ENCODE results near the gene MTA1. TPM values are rescaled to one million over a fixed set of nuclear protein-coding genes. Genes with fewer than 3 reads are reported as not detected.
A peak's percentile ranks its signal among the peaks of the same experiment; 100 is the strongest.

The MTA1 gene
- total and polyA plus RNA-seq, 4 donors = 3.7 to 28.1 (median 21.0) TPM

GRCh38 chr14:105472486-105472991 is 52.9 kb downstream of the MTA1 start (continued):
- TF ChIP-seq ZBTB33 (IDR thresholded peaks at IDR 0.05) = no peak
- TF ChIP-seq FOXA2 (IDR thresholded peaks at IDR 0.05) = no peak

- DNase-seq (ENCODE audit: low spot score) = no peak
- H3K36me3 ChIP-seq (ENCODE audit: control insufficient read depth in 4 of 4, insufficient read depth in 3 of 4, low read depth in 1 of 4, low read length in 3 of 4) = peaks cover 0 to 11% (median 0%) of the 10 kb centered on the region in 4 donors
- TF ChIP-seq SP1 (IDR thresholded peaks at IDR 0.05) = no peak
- TF ChIP-seq NR2F2 (IDR thresholded peaks at IDR 0.05) = no peak
- TF ChIP-seq FOXA2 (IDR thresholded peaks at IDR 0.05) = no peak
- TF ChIP-seq RXRA (IDR thresholded peaks at IDR 0.05) = no peak
- no peak for TF ChIP-seq REST (IDR thresholded peaks at IDR 0.05)
- no peak for TF ChIP-seq HNF4A (conservative IDR thresholded peaks at IDR 0.05)
- no peak for TF ChIP-seq MAX (IDR thresholded peaks at IDR 0.05)
- TF ChIP-seq TAF1 (conservative IDR thresholded peaks at IDR 0.05) = no peak
- TF ChIP-seq ATF3 (IDR thresholded peaks at IDR 0.05) = no peak
- TF ChIP-seq JUND (IDR thresholded peaks at IDR 0.05) = no peak
- no peak for TF ChIP-seq CTCF (IDR thresholded peaks at IDR 0.05; ENCODE audit: low read depth, low read length, missing input control)
- TF ChIP-seq ZBTB33 (IDR thresholded peaks at IDR 0.05) = no peak
- no peak for TF ChIP-seq RAD21 (IDR thresholded peaks at IDR 0.05)
- TF ChIP-seq YY1 (IDR thresholded peaks at IDR 0.05) = no peak
- TF ChIP-seq HNF4G (IDR thresholded peaks at IDR 0.05) = no peak
- no peak for TF ChIP-seq GABPA (IDR thresholded peaks at IDR 0.05 in 1 of 2, conservative IDR thresholded peaks at IDR 0.05 in 1 of 2)
- TF ChIP-seq FOXA1 (IDR thresholded peaks at IDR 0.05) = no peak
- no peak for TF ChIP-seq EGR1 (IDR thresholded peaks at IDR 0.05; ENCODE audit: low read depth in 2 of 2)
- H3K27ac ChIP-seq (ENCODE audit: low read depth in 1 of 2, low read length in 2 of 2) = peak overlapping the region in 1 of 2 donors; percentile 79
- no peak overlapping the region for H3K4me3 ChIP-seq (ENCODE audit: low read depth in 1 of 3, low read length in 3 of 3)
- no peaks in the 10 kb centered on the region for H3K27me3 ChIP-seq (ENCODE audit: control insufficient read depth in 4 of 4, insufficient read depth in 4 of 4, low read length in 3 of 4)
- H3K9me3 ChIP-seq (ENCODE audit: control insufficient read depth in 4 of 4, low read length in 3 of 4) = no peaks in the 10 kb centered on the region
- H3K4me1 ChIP-seq (ENCODE audit: control insufficient read depth in 4 of 4, insufficient read depth in 4 of 4, low read length in 3 of 4) = peaks cover 36 to 64% (median 50%) of the 10 kb centered on the region in 4 donors
- H3K9ac ChIP-seq (ENCODE audit: low read depth in 1 of 2, low read length in 2 of 2) = no peak overlapping the region
- WGBS = 51% methylated on average over 7 of the region's 7 CpGs
Observed at GRCh38 chr14:105473033-105473676, 53.5 kb downstream of the MTA1 start.
